Superior temporal gyrus (tissue), 1 donor: ENCODE results near the gene AJM1.
"Not testable (repeated sequence)": the region's sequence is repeated elsewhere in the genome, so short reads cannot be mapped to it uniquely, and the experiment has no call there.

Source experiments
- DNase-seq: peaks from one replicate; pipeline ENCODE4 v3.0.0-alpha.2; 2016; ENCODE audit errors: extremely low spot score

Gene AJM1

DNA sequence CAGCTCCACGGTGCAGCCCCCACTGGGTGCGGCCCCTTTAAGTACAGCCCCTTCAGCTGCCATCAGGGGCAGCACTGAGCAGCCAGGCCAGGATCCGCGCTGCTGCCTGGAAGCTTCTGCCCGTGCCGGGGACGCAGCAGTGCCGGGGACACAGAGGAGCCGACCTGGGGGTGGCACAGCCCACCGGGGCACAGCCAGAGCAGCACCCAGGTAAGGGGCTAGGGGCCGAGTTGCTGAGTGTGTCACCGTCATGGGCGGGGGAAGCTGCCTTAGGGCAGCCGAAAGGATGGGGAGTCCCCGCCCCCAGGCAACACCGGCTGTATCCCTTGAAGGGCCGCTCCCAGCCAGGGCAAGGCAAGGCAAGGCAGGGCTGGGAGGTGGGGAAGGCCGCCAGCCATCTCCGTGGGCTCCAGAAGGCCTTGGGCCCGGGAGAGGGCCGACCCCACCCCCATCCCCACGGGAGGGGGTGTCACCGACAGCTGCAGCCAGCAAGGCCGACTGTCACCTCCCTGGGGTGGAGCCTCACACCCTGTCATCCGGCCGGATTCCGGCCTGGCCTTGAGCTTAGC lies at the start of gene AJM1:
AJM1 (plus strand) TSS at position 99 of the 569 bp plus-strand sequence. CDS start 1,937 bp downstream, outside the sequence.
- DNase-seq = peak; percentile 87

DNA sequence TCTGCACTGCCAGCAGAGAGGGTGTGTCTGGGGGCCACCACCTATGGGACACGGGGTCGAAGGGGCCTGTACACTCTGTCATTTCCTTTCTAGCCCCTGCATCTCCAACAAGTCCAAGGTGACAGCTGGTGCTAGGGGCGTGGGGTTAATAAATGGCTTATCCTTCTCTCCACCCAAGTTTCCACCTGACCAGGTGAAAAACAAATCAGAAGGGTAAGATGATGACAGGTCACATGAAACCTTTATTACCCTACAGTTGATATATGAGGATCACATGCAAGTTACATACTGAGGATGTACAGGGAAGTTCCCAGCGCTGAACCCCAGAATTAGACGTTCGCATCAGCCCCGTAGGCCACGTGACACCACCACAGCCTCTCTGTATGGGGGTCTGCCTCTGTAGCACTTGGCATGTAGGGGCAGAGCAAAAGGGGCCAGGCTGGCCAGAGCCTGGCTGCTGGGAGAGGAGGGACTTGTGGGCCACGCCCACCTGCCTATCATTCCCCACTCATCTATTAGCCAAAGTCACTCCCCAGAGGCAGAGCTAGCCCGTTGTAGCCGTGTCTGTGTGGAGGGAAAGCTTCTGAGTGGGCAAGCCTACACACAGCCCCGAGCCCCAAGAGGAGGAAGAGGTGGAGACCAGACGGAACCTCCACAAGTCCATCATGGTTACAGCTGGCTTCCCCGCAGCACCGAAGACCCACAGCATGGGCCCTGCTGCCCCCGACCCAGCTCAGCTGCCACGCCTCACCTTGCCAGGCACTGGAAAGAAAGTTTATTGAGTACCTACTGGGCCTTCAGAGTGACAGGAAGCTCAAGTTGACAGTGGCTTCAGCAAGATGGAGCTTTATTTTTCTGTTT lies 49.0 kb upstream of the AJM1 start:
- DNase-seq = no peak

DNA sequence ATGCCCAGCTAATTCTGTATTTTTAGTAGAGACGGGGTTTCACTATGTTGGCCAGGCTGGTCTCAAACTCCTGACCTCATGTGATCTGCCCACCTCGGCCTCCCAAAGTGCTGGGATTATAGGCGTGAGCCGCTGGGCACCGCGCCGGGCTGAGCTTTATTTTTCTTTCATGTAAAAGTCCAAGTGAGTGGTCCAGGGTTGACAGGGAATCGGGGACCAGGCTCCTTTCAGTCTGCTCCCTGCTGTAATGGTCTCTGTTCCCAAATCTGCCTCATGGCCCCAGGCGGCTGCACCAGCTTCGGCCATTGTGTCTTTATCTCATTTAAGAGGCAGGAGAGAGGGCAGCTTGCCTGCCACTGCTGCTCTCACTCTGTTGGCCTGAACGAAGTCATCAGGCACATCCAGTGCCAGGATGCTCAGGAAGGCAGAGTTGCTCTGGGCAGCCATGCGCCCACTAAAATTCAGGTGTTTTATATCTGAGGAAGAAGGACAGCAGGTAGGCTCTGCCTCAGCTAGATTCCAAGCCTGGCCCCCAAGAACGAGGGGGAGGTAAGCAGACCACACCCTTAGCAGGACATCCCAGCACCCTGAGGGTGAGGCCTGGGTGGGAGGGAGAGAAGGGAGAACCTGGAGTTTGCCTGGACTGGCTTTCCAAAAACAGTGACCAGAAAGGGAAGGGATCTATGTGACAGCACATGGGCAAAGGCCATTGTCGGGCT lies 47.8 kb upstream of the AJM1 start:
- no peak for DNase-seq

DNA sequence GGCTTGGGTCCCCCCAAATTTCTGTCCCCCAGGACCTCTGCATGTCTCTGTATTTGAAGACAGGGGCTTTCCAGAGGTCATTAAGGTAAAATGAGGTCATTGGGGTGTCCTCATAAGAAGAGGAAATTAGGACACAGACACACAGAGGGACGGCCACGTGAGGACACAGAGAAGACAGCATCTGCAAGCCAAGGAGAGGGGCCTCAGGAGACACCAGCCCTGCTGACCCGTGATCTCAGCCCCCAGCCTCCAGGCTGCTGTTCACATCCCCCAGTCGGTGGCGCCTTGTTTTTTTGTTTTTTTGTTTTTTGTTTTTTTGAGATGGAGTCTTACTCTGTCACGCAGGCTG lies 47.3 kb upstream of the AJM1 start:
- DNase-seq = no peak

DNA sequence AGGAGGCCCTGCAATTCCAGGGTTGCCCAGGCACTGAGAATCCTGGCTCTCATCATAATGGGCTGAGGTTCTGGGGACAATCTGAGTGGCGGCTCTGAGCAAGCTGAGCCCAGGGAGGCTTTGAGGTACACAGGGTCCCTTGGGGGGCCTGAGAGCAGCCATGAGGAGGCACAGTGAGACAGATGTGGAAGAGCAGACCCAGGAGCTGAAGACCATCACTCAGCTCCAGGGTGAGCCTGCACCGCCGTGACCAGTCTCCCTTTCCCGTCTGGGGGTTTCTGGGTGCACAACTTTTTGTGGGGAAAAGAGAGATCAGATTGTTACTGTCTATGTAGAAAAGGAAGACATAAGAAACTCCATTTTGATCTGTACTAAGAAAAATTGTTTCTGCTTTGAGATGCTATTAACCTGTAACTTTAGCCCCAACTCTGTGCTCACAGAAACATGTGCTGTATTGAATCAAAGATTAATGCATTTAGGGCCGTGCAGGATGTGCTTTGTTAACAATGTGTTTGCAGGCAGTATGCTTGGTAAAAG lies 46.0 kb upstream of the AJM1 start, which contains the start of gene CCDC183:
CCDC183 (plus strand) TSS at position 101 of the 537 bp plus-strand sequence; CDS start at position 161, 60 bp downstream.
- DNase-seq = no peak

DNA sequence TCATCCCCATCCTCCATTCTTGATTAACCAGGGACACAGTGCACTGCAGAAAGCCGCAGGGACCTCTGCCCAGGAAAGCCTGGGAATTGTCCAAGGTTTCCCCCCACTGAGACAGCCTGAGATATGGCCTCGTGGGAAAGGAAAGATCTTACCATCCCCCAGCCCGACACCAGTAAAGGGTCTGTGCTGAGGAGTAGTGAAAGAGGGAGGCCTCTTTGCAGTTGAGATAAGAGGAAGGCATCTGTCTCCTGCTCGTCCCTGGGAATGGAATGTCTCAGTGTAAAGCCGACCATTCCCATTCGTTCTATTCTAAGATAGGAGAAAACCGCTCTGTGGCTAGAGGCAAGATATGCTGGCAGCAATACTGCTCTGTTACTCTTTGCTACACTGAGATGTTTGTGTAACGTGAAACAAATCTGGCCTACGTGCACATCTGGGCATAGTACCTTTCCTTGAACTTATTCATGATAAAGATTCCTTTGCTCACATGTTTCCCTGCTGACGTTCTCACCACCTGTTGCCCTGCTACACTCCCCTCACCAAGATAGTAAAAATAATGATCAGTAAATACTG lies 45.4 kb upstream of the AJM1 start:
- not testable (repeated sequence) for DNase-seq

DNA sequence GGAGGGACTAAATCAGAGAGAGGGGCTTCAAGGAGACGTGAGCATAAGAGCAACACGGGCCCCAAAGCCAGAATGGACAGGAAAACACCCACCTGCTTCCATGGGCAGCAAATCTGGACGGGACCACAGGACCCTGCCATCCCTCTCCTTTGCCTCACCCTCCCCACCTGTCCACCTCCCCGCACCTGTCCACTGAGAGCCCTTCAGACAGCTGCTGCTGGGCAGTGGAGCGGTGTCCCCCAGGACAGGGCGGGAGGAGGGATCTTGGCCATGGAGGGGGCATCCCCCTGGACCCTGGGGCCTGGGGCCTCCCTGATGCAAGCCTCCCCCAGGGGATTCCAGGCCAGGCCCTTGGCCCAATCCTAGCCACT lies 43.6 kb upstream of the AJM1 start:
- DNase-seq = no peak

DNA sequence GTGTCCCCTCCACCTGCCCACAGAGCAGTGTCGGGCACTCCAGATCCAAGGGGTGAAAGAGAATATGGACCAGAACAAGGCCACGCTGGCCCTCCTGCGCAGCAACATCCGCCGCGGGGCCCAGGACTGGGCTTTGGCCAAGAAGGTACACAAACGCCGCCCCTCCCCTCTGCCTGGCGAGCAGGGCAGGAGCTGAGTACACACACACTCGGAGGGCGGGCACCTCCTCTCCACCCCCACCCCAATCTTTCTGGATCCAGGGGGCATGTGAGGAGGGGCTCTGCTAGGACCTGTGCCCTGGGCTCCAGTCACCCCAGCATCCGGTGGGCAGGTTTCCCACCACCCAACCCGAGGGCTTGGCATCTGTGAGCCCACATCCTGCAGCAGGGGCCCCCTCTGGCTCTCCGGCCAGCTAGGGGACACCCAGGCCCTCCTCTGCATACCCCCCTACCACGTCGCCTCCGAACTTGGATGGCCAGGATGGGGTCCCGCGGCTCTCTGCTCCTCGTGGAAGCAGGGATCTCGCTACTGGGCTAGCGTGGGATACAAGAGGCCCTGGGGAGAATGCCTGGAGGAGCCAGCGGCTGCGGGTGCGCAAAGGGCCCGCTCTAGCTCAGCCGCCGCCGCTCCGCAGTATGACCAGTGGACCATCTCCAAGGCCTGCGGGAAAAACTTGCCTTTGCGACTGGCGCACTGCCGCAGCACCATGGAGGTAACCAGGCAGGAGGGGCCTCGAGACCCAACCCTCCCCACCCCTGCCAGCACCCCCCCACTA lies 43.0 kb upstream of the AJM1 start:
- no peak for DNase-seq

DNA sequence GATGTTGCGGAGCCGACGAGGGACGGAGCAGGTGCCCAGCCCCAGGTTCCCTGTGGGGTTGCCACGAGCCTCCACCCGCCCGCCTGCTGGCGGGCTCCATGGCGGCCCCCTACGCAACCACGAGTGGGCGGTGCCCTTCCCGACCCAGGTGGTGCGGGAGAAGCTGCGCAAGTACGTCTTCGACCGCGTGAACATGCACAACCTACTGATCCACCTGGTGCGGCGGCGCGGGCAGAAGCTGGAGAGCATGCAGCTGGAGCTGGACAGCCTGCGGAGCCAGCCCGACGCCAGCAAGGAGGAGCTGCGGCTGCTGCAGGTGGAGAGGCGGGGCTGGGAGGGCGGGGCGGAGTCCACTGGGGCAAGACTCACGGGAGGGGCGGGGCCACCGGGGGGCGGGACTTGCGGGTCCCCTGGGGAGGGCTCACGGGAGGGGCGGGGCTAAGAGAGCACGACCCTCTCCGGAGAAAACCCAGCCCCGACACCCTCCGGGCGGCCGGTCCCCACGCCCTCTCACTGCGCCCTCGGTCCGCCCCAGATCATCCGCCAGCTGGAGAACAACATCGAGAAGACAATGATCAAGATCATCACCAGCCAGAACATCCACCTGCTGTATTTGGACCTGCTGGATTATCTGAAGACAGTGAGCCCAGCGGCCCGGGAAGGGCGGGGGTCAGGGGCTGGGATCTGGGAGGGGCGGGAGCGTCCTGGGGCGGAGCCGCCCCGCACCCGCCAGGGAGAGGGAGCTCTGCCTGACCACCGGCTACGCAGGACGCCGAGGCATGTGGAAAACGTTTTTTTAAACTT lies 42.2 kb upstream of the AJM1 start:
- no peak for DNase-seq

DNA sequence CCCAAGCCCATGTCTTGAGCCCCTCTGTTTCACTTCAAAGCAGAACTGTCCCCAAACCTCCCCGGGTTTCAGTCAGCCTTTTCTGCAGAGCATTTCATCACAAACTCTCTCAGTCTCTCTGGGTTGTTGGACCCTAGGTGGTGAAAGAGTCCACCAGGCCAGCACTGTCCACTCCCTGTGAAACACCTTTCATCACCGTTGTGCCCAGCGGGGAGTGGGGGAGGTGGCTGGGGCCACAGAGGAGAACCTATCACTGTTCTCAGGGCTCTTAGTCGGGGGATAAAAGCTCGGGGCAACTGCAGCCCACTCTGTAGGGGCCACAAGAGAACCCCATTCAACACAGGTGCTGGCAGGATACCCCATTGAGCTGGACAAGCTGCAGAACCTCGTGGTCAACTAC lies 40.0 kb upstream of the AJM1 start:
- no peak for DNase-seq

DNA sequence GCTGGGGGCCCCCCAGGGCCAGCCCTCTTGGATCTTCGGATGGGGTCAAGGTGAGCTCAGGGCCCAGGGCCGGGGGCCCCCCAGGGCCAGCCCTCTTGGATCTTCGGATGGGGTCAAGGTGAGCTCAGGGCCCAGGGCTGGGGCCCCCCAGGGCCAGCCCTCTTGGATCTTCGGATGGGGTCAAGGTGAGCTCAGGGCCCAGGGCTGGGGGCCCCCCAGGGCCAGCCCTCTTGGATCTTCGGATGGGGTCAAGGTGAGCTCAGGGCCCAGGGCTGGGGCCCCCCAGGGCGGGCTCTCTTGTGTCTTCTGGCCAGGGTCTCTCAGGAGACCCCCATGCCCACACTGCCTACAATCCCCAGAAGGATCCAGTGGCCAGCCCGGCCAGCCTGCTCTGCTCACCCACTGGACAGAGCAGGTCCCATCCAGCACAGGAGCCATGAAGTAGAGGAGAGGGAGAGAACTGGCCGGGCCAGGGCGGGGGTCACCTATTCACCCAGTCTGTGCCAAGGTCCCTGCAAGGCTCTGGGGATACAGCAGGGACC lies 39.2 kb upstream of the AJM1 start:
- DNase-seq = not testable (repeated sequence)

DNA sequence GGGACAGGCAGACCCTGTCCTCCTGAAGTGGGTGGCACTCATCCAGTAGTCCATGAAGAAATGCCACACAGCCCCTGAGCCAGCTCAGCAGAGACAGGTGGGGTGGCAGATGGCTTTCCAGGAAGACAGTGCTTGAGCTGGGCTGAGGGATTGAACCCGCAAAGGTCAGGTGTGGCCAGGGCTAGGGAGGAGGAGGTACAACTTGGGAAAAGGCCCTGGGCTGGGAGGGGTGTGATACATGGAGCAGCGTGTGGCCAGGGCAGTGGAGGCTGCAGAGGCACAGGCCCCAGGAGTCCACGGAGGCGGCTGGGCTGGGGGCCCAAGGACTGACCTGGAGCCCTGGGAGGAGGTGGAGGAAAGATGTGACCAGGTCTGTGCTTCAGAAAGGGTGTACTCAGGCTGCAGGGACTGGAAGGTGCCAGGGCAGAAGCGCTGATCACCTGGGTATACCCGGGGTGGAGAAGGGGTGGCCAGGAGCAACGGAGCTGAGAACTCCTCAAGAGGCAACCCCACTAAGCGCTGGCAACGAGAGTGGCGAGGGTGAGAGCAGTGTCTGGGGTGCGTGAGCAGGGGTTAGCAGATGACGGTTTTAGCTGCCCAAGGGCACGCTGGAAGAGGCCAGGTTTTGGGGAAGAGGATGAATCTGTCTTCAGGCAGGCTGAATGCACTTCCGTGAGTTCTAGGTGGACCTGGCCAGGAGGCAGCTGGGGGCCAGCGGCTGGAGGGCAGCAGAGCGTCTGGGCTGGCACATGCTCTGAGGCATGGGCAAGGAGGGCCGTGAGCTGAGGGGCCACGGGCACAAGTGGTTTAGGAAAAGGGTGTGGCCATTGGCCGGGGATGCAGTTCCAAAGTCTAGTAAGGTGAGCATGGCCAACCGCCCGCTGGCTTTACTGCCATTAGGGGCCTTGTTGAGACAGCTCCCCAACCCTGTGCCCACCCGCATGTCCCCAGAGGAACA lies 38.4 kb upstream of the AJM1 start:
- no peak for DNase-seq

DNA sequence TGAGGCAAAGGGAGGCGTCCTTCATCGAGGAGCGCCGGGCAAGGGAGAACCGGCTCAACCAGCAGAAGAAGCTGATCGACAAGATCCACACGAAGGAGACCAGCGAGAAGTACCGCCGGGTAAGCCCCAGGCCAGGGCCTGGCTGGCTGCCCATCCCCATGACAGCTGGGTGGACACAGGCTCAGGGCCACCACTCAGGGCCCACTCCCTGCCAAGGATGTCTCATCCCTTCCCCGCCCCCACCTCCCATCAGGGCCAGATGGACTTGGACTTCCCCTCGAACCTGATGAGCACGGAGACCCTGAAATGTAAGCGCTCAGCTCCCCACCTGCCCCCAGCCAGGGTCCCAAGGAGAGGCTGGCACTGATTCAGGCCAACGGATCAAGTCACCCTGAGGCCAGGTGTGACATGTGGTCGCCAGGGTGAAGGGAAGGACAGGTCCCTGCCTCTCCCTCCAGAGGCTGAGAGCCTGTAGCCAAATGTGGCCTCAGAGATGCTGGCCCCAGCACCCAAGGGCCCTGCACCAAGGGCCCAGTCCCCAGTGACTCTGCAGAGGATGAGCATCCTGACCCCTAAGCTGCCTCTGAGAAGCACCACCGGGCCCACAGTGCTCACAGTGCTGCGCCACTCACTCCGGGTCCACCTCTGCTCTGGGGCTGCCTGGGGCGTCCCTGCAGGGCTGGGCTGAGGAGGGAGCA lies 37.6 kb upstream of the AJM1 start:
- no peak for DNase-seq

DNA sequence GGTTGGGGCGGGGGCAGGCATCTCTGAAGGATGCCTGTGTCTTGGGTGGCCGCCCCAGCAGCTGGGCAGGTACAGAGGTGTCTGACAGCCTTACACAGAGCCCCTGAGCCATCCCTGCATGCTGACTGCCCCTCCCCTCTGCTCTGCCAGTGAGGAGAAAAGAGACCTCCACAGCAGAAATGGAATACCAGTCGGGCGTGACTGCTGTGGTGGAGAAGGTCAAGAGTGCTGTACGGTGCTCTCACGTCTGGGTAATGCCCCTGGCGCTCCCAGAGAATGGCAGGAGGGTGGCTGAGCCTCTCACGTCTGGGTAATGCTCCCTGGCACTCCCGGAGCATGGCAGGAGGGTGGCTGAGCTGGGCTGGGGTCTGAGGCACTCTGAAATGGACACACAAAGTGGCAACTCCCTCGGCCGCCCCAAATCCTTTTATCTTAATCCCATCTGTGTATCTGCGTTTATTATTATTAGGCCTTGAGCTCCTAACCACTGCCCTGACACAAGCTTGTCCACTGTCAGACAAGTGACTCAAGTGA lies 37.0 kb upstream of the AJM1 start:
- no peak for DNase-seq

DNA sequence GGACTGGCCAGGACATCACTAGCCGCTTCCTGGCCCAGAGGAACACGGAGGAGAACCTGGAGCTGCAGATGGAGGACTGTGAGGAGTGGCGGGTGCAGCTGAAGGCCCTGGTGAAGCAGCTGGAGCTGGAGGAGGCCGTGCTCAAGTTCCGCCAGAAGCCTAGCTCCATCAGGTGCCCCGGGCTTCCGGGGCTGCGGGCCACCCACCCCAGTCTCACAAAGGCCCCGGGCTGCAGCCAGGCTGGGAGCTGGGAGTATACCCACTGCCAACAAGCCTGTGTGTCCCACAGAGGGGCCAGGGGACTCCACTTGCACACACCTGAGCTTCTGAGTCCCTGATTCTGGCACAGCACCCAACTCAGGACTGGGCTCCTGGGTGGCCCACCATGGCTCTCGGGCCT lies 36.2 kb upstream of the AJM1 start:
- no peak for DNase-seq

DNA sequence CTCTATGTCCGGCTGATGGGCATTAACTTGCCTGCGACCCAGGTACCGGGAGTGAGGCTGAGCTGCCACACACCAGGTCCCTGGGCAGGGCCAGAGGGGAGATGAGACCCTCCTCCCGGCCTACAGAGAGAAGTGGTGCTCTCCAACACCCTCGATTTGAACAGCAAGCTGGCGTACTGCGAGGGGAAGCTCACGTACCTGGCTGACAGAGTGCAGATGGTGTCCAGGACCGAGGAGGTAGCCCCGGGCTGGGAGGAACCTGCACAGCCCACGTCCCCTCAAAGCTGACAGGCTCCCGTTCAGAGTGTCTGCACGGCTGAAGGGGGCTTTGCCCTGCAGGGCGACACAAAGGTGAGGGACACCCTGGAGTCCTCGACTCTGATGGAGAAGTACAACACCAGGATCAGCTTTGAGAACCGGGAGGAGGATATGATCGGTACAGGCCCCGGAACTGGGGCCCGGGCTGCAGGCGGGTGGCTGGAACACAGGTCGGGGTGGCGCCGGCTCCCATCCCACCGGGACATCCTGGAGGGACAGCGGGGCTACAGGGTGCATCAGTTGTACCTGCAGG lies 35.6 kb upstream of the AJM1 start:
- DNase-seq = no peak

DNA sequence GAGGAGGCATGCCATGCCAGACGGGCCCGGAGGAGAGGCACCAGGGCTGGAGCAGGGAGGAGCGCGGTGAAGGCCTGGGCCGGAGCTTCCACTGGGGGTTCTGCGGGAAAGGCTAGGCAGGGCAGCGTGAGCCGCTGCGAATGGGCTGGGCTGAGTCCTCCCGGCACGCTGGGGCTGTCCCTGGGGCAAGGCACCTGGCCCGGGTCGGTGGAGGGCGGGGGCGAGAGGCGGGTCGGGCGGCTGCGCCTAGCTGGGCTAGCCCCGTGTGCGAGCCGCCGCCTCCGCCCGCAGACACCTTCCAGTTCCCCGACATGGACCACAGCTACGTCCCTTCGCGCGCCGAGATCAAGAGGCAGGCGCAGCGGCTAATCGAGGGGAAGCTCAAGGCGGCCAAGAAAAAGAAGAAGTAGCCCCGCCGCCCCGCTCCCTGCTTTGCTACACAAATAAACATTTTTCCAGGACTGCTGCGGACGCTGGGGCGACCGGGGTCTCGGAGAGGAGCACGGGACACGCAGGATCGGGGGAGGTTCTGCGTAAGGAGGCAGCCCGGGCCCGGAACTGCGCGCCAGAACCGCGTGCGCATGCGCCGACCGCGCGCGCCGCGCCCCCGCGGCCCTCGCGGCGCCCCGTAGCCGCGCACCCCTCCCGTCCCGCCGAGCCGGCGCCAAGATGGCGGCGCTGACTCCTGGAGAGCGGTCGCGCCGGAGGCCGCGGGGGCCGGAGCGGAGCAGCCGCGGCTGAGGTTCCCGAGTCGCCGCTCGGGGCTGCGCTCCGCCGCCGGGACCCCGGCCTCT lies 34.8 kb upstream of the AJM1 start, which contains the start of gene RABL6:
RABL6 (plus strand) TSS at position 668 of the 794 bp plus-strand sequence. CDS start 249 bp downstream, outside the sequence.
- peak; percentile 69 for DNase-seq
